Medulla oblongata (tissue), 1 donor: ENCODE data around the gene SERPINB13.
"Not testable (repeated sequence)": the region's sequence is repeated elsewhere in the genome, so short reads cannot be mapped to it uniquely, and the experiment has no call there.

Experiments used
- DNase-seq: peaks from one replicate; pipeline ENCODE4 v3.0.0-alpha.2; 2015; ENCODE audit errors: extremely low spot score

The SERPINB13 gene

GRCh38 chr18:63590373-63590772, 3.2 kb downstream of the SERPINB13 start:
- no peak for DNase-seq

GRCh38 chr18:63590966-63591695, 4.0 kb downstream of the SERPINB13 start:
- DNase-seq, result no peak

- DNase-seq, result no peak
These were observed 4.6 kb downstream of the SERPINB13 start for GRCh38 chr18:63591725-63592124.

- DNase-seq, result no peak
These were observed 5.3 kb downstream of the SERPINB13 start for GRCh38 chr18:63592471-63592870.

- no peak for DNase-seq
These were observed 9.8 kb downstream of the SERPINB13 start for GRCh38 chr18:63596964-63597363.

GRCh38 chr18:63603355-63603754, 16.2 kb downstream of the SERPINB13 start:
- DNase-seq, result no peak

- no peak for DNase-seq
These were observed 16.6 kb downstream of the SERPINB13 start for GRCh38 chr18:63603772-63604171.

GRCh38 chr18:63604791-63605567, 17.8 kb downstream of the SERPINB13 start:
- DNase-seq, result no peak

- DNase-seq, result no peak
These were observed 19.4 kb downstream of the SERPINB13 start for GRCh38 chr18:63606526-63606925.

- DNase-seq, result no peak
These were observed 26.3 kb downstream of the SERPINB13 start for GRCh38 chr18:63613420-63613819.

GRCh38 chr18:63617049-63617914, 30.1 kb downstream of the SERPINB13 start:
- no peak for DNase-seq

- DNase-seq, result no peak
These were observed 30.7 kb downstream of the SERPINB13 start for GRCh38 chr18:63617915-63618234.

- DNase-seq, result no peak
These were observed 32.5 kb downstream of the SERPINB13 start for GRCh38 chr18:63619661-63620060.

- DNase-seq, result no peak
These were observed 37.7 kb downstream of the SERPINB13 start for GRCh38 chr18:63624863-63625262.

- no peak for DNase-seq
These were observed 39.3 kb downstream of the SERPINB13 start for GRCh38 chr18:63626431-63626830.

GRCh38 chr18:63627819-63628218, 40.7 kb downstream of the SERPINB13 start:
- no peak for DNase-seq

GRCh38 chr18:63637703-63638102, 50.6 kb downstream of the SERPINB13 start:
- no peak for DNase-seq

GRCh38 chr18:63641157-63641680, 54.1 kb downstream of the SERPINB13 start:
- DNase-seq, result not testable (repeated sequence)

- not testable (repeated sequence) for DNase-seq
These were observed 55.7 kb downstream of the SERPINB13 start for GRCh38 chr18:63642668-63643356.

GRCh38 chr18:63644142-63644541, 57.0 kb downstream of the SERPINB13 start, which contains the start of gene SERPINB4:
Gene SERPINB4 (minus strand): TSS chr18:63644256. CDS start chr18:63643577, 679 bp downstream.
- DNase-seq, result not testable (repeated sequence)

- DNase-seq, result not testable (repeated sequence)
These were observed 57.6 kb downstream of the SERPINB13 start for GRCh38 chr18:63644694-63645093.
